GM12878 (cell line): ENCODE data around the gene INSIG1. TPM values are rescaled to one million over a fixed set of nuclear protein-coding genes. Genes with fewer than 3 reads are reported as not detected.

ENCODE experiments used
- ATAC-seq: fragments of 200-7000 bp; cut with Tn5 transposase; 3 replicates; pipeline ENCODE4 v1.9.1; 2020; ENCODE audit warnings: mild to moderate bottlenecking, moderate library complexity
- BruUV-seq: library from RNA; stranded (reverse); fragments of 400-500 nt; replicated peaks from 2 replicates; lab custom pipeline; 2021; lab: Mats Ljungman, UMichigan
- CTCF ChIA-PET: fragments of 300-600 bp; sonication (Branson Sonifier 250); formaldehyde crosslinking; extraction: SDS; loops from one replicate; lab custom pipeline; 2021; ENCODE audit warnings: inconsistent platforms; lab: Yijun Ruan, JAX
- POLR2A ChIA-PET: fragments of 350-600 bp; formaldehyde crosslinking; extraction: SDS; loops from one replicate; lab custom pipeline; 2021; ENCODE audit warnings: inconsistent platforms; lab: Charles Lee
- RAD21 ChIA-PET: fragments of 300-600 bp; sonication (Branson Sonifier 250); formaldehyde crosslinking; loops from one replicate; lab custom pipeline; 2023; ENCODE audit warnings: antibody characterized with exemption; ENCODE audit not compliant: unreplicated experiment; lab: Charles Lee
- SMC1A ChIA-PET: fragments of 300-600 bp; sonication (Branson Sonifier 250); formaldehyde crosslinking; loops from one replicate; lab custom pipeline; 2023; ENCODE audit not compliant: unreplicated experiment, uncharacterized antibody; lab: Charles Lee
- DNase-seq: peaks from one replicate; pipeline ENCODE4 v3.0.0-alpha.2; 2011; ENCODE audit warnings: low read depth, low spot score
- FAIRE-seq: peaks from 3 replicates; lab custom pipeline; 2011; peaks lifted over from hg19 to GRCh38; lab: Jason Lieb, UNC
- H2AFZ ChIP-seq: 2 replicates; pipeline ENCODE4 v1.6.0; 2011; ENCODE audit warnings: low read depth, low read length, control low read depth; ENCODE audit not compliant: control insufficient read depth
- H3K27ac ChIP-seq: 2 replicates; pipeline ENCODE4 v1.5.1; 2011; ENCODE audit warnings: control low read depth; ENCODE audit not compliant: control insufficient read depth, insufficient read depth
- H3K27me3 ChIP-seq, 2 experiments: replicated peaks in 1 of 2; 2 replicates each; pipeline versions ENCODE4 v1.6.0 to v1.6.1; 2011; ENCODE audit warnings: low read length in 1 of 2; ENCODE audit not compliant: control insufficient read depth in 2 of 2, insufficient read depth in 2 of 2
- H3K36me3 ChIP-seq, 2 experiments: 2 replicates each; pipeline ENCODE4 v1.5.1; 2011; ENCODE audit warnings: low read length in 1 of 2; ENCODE audit not compliant: control insufficient read depth in 2 of 2, insufficient read depth in 2 of 2
- H3K4me1 ChIP-seq: 2 replicates; pipeline ENCODE4 v1.6.1; 2011; ENCODE audit warnings: mild to moderate bottlenecking, low read length, moderate library complexity, mixed read lengths; ENCODE audit not compliant: control insufficient read depth, insufficient read depth
- H3K4me2 ChIP-seq: 2 replicates; pipeline ENCODE4 v1.6.0; 2011; ENCODE audit warnings: control low read depth; ENCODE audit not compliant: control insufficient read depth, insufficient read depth
- H3K4me3 ChIP-seq: fragments of 200-600 bp; sonication (generic); 2 replicates; pipeline ENCODE4 v1.5.1; 2016
- H3K79me2 ChIP-seq: 2 replicates; pipeline ENCODE4 v1.6.0; 2011; ENCODE audit warnings: low read length; ENCODE audit not compliant: control insufficient read depth, insufficient read depth
- H3K9ac ChIP-seq: 2 replicates; pipeline ENCODE4 v1.8.0; 2011; ENCODE audit warnings: low read length, control low read depth, mixed read lengths; ENCODE audit not compliant: control insufficient read depth, insufficient read depth
- H3K9me3 ChIP-seq: replicated peaks from 3 replicates; pipeline ENCODE4 v1.5.1; 2011; ENCODE audit warnings: mild to moderate bottlenecking, low read length; ENCODE audit not compliant: control insufficient read depth, insufficient read depth
- H4K20me1 ChIP-seq: 2 replicates; pipeline ENCODE4 v1.6.0; 2011; ENCODE audit not compliant: control insufficient read depth, insufficient read depth
- EGR1 ChIP-seq, 2 experiments: IDR thresholded peaks; 1 replicate in 1 of 2; 2 replicates in 1 of 2; pipeline ENCODE4 v1.6.1; 2011 to 2012; ENCODE audit warnings: low read depth in 2 of 2, low read length in 2 of 2, borderline replicate concordance in 1 of 2, mild to moderate bottlenecking in 1 of 2, moderate library complexity in 1 of 2
- FOXK2 ChIP-seq: fragments of 450-650 bp; IDR thresholded peaks from 2 replicates; pipeline ENCODE4 v1.6.1; 2017; ENCODE audit warnings: mild to moderate bottlenecking, moderate library complexity
- GATAD2B ChIP-seq: fragments of 450-650 bp; conservative IDR thresholded peaks from 2 replicates; pipeline ENCODE4 v1.6.1; 2017; ENCODE audit warnings: low read depth, mild to moderate bottlenecking, moderate library complexity
- HDAC6 ChIP-seq: fragments of 200-600 bp; sonication (generic); IDR thresholded peaks from one replicate; pipeline ENCODE4 v1.8.0; 2017; ENCODE audit warnings: antibody characterized with exemption; ENCODE audit not compliant: unreplicated experiment
- NFYB ChIP-seq: IDR thresholded peaks from 2 replicates; pipeline ENCODE4 v1.6.1; 2011; ENCODE audit warnings: low read depth, mild to moderate bottlenecking, low read length, improper control_type of control experiment, moderate library complexity; ENCODE audit not compliant: insufficient read depth
- REST ChIP-seq: IDR thresholded peaks from 2 replicates; pipeline ENCODE4 v1.6.1; 2012; ENCODE audit warnings: mild to moderate bottlenecking, low read depth, low read length
- SIN3A ChIP-seq: IDR thresholded peaks from 2 replicates; pipeline ENCODE4 v1.6.1; 2012; ENCODE audit warnings: low read depth, low read length, improper control_type of control experiment
- SMARCA5 ChIP-seq: fragments of 450-650 bp; IDR thresholded peaks from 2 replicates; pipeline ENCODE4 v1.6.1; 2017; ENCODE audit warnings: mild to moderate bottlenecking
- TARDBP ChIP-seq: IDR thresholded peaks from 2 replicates; pipeline ENCODE4 v1.6.1; 2016; ENCODE audit warnings: borderline replicate concordance
- TCF12 ChIP-seq: IDR thresholded peaks from 2 replicates; pipeline ENCODE4 v1.6.1; 2011; ENCODE audit warnings: low read depth, mild to moderate bottlenecking, low read length
- ZBTB40 ChIP-seq: fragments of 450-650 bp; IDR thresholded peaks from 2 replicates; pipeline ENCODE4 v1.6.1; 2016; ENCODE audit warnings: mild to moderate bottlenecking, moderate library complexity, borderline replicate concordance
- WGBS: methylation state at CpG from one replicate; pipeline ENCODE4 v1.1.6; 2016; ENCODE audit warnings: low lambda C conversion rate; ENCODE audit not compliant: insufficient replicate concordance, insufficient coverage; ENCODE audit errors: missing lambda C conversion rate; 5-methylcytosine and 5-hydroxymethylcytosine counted together
- in situ Hi-C: fragments of 300-500 bp; cut with MboI; formaldehyde crosslinking; loops from 9 replicates; pipeline ENCODE4 v1.14.3; 2018; ENCODE audit warnings: mixed read lengths
- intact Hi-C: fragments of 100-400 bp; cut with micrococcal nuclease; formaldehyde crosslinking; loops from one replicate; pipeline ENCODE4 v1.14.2; 2022; ENCODE audit not compliant: unreplicated experiment
- polyA plus RNA-seq, 11 experiments: library from polyadenylated mRNA; depleted of rRNA in 4 of 11; unstranded in 6 of 11; stranded (reverse) in 5 of 11; fragments of >200 nt; fragmentation: Nextera tagmentation in 4 of 11; fragmentation: Illumina TruSeq in 1 of 11; extraction: Ambion mirVana in 4 of 11; extraction: Trizol in 1 of 11; gene quantifications; 1 replicate in 1 of 11; 2 replicates in 10 of 11; pipeline versions ENCODE4 v1.2.1 to v1.2.3, GENCODE V29; 2011 to 2016; ENCODE audit warnings: inconsistent platforms in 2 of 11, missing spikeins in 2 of 11, low read depth in 1 of 11
- total RNA-seq, 4 experiments: library from RNA; depleted of rRNA in 3 of 4; stranded (reverse); fragments of >200 nt in 3 of 4; fragmentation: Illumina TruSeq in 1 of 4; extraction: Trizol in 1 of 4; gene quantifications; 2 replicates each; pipeline versions ENCODE4 v1.2.1 to v1.2.3, GENCODE V29; 2013 to 2021

The INSIG1 gene
- total and polyA plus RNA-seq, 10 of the 15 experiments (the other 5 are each of a cell fraction or from before 2014, with no cell fraction given) = 29.6 to 168 (median 91.1) TPM

- intact Hi-C loops (no loop called here), in situ Hi-C loops (no loop called here)
- POLR2A ChIA-PET = no interaction called here
- H3K9me3 ChIP-seq = no peaks in the 10 kb centered on the region
- SMC1A ChIA-PET = no interaction called here
- 78% methylated on average over 6 of the region's 6 CpGs for WGBS
- no peaks in the 10 kb centered on the region for H3K4me1 ChIP-seq
- FAIRE-seq (no peak), ATAC-seq (no peak), DNase-seq (no peak)
- no peaks in the 10 kb centered on the region for H3K79me2 ChIP-seq
- H3K9ac ChIP-seq = no peak overlapping the region
- no peak overlapping the region for H3K27ac ChIP-seq
- H4K20me1 ChIP-seq = no peaks in the 10 kb centered on the region
- no peaks in the 10 kb centered on the region for H3K36me3 ChIP-seq
- CTCF ChIA-PET = no interaction called here
- BruUV-seq = no TSS peak
- H3K4me2 ChIP-seq = no peak overlapping the region
- no peak overlapping the region for H3K4me3 ChIP-seq
- H2AFZ ChIP-seq = no peak overlapping the region
- TF ChIP-seq ZBTB40 (no peak), FOXK2 (no peak), REST (no peak), TARDBP (no peak), TCF12 (no peak), EGR1 (IDR thresholded peaks at IDR 0.05; ENCODE audit: borderline replicate concordance in 1 of 2, low read depth in 2 of 2, low read length in 2 of 2) (no peak), HDAC6 (no peak), GATAD2B (no peak), SMARCA5 (no peak), SIN3A (no peak), NFYB (no peak)
- peaks cover 0 to 2% of the 10 kb centered on the region in 2 experiments; a peak in 2 of 4 replicates for H3K27me3 ChIP-seq
- RAD21 ChIA-PET = no interaction called here
Observed at GRCh38 chr7:155268921-155269650, 28.6 kb upstream of the INSIG1 start.
